GM04503 (cell line): Measurements from ENCODE around the gene IMMP2L.

Experiments used
- DNase-seq: peaks from one replicate; pipeline ENCODE4 v3.0.0-alpha.2; 2012; ENCODE audit warnings: low read depth

The IMMP2L gene

DNA sequence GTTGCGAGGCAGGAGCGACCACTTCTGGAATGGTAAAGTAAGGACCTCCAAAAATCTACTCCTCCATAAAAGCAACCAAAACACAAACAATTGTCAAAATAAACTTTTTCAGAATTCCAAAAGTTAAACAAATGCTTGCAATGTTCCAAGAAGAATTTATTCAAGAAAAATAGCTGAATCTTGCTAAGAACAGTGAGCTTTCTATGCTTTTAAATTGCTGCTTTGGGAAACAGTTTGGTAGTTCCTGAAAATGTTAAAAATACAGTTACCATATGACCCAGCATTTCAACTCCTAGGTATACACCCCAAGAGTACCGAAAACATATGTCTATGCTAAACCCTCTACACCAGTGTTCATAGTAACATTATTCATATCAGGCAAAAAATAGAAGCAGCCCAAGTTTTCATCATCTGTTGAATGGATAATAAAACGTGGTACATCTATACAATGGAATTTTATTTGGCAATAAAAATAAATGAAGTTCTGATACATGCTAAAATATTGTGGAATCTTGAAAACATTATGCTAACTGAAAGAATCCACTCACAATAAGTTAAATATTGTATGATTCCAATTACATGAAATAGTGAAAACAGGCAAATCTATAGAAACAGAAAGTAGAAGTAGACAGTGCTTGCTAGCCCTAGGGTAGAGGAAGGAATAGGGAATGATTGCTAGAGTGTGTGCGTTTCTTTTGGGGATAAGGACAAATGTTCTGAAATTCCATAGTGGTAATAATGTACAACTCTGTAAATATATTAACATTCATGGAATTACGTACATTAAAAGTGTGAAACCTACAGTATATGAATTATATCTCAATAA, 414.4 kb downstream of the IMMP2L start:
- no peak for DNase-seq

- DNase-seq, result no peak
These were observed 416.2 kb downstream of the IMMP2L start for GRCh38 chr7:111146136-111146535.

GRCh38 chr7:111145472-111145871, 416.8 kb downstream of the IMMP2L start:
- no peak for DNase-seq

- no peak for DNase-seq
These were observed 422.0 kb downstream of the IMMP2L start for GRCh38 chr7:111140091-111140865.

GRCh38 chr7:111138586-111138985, 423.7 kb downstream of the IMMP2L start:
- no peak for DNase-seq

- DNase-seq, result peak; percentile 24
These were observed 424.1 kb downstream of the IMMP2L start for GRCh38 chr7:111138193-111138569.

- no peak for DNase-seq
These were observed 424.7 kb downstream of the IMMP2L start for GRCh38 chr7:111137296-111138192.

DNA sequence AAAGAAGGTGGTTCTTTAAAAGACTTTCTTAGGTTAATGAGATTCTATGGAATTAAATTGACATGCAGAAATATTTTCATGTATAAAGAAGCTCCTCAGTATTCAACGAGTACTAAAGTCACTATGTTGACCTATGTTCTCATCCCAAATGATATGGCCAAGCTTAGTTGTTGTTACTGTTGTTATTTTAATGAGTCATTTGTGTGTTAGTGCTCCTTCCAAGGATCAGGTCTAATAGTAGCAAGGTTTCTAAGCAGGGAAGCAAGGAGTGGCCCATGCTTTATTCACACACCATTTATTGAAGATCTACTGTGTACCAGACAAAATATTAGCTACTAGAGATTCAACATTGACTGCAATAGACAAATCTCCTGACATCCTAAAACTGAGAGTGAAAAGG, 429.5 kb downstream of the IMMP2L start:
- DNase-seq, result no peak

- DNase-seq, result no peak
These were observed 432.9 kb downstream of the IMMP2L start for GRCh38 chr7:111129435-111129834.

GRCh38 chr7:111126987-111127386, 435.3 kb downstream of the IMMP2L start:
- DNase-seq, result no peak

DNA sequence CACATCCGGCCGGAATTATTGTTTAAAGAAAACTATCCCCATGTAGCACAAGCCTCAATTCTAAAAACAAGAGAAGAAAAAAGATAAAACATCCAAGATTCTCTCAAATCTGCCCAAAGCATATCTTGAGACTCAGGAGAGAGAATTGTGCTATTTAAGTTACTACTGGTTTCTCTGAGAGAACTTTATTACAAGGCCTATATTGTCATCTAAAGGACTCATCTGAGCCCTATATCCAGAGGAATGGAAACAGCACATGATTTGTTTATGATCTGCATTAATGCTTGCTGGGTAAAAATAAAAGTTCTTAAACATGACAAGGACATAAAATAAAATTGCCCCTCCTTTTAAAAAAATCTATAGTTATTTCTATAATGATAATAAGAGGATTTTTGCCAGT, 446.3 kb downstream of the IMMP2L start:
- DNase-seq, result no peak

- DNase-seq, result no peak
These were observed 448.9 kb downstream of the IMMP2L start for GRCh38 chr7:111113263-111114017.

DNA sequence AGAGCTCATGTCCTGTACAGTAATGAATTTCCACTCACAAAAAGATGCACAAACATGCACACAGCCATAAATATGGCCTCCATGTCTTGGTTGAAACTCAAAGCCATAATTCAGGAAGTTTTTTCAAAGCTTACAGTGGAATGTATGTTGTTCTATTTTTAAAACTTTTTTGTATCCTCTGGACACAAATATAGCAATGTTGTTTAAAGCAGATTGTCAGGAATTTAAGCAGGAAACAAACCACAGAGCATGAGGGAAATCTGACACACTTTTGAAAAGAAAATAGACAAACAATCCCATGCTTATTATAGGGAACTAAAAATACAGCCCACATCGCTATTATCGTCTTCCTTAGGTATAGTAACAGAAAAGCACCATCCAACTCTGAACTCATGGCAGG, 449.9 kb downstream of the IMMP2L start:
- no peak for DNase-seq

DNA sequence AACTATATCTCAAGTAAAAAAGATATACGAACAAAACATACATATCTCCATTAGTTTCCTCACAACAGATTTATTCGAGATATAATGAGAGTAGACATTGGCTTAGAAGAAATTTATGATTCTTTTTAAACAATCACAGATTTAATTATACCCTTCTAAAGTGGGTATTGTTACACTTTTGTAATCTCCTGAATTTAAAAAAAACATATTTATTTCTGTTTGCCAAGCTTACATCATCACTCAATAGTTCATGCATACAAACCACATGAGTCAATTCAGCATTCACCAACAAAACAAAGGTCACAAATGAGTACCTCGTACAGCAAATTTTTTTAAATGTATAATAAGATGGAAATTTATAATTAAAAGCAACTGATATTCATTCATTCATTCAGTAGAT, 453.8 kb downstream of the IMMP2L start:
- no peak for DNase-seq

DNA sequence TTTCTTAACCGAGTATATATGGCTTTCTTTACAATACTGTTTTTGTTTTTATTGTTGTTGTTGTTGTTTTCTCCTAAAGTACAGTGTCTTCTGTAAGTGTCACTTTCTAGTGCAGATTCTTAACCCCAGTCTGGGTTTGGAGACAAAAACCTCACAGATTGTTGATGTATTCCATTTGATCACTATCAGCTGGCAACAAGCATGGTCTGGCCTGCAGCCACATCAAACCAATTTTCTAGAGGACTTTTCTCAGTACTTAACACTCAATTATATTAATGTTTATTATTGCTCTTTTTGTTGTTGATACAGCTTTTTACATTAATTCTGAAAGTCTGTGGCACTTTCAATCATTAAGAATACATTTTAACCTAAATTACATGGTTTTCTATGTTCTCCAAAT, 454.3 kb downstream of the IMMP2L start:
- DNase-seq, result no peak

- no peak for DNase-seq
These were observed 454.7 kb downstream of the IMMP2L start for GRCh38 chr7:111107579-111107978.

DNA sequence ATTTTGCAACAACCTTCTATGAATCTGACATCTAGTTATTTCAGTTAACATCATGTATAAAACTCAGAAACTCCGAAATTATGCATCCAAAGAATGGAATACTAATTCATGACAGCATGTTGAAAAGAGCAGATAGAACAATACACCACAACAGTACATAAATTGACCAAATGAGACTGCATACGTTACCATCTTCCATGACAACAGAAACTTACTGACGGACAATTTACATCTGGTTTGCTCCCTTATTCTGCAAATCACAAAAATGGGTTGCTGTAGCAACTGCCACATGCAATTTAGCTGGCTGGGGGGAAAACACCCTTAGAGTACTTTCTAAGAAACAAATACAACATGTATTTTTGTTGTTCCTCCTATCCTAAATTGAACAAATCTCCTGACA, 457.0 kb downstream of the IMMP2L start:
- no peak for DNase-seq

GRCh38 chr7:111104710-111105109, 457.6 kb downstream of the IMMP2L start:
- DNase-seq, result no peak

- DNase-seq, result no peak
These were observed 458.5 kb downstream of the IMMP2L start for GRCh38 chr7:111103678-111104274.

DNA sequence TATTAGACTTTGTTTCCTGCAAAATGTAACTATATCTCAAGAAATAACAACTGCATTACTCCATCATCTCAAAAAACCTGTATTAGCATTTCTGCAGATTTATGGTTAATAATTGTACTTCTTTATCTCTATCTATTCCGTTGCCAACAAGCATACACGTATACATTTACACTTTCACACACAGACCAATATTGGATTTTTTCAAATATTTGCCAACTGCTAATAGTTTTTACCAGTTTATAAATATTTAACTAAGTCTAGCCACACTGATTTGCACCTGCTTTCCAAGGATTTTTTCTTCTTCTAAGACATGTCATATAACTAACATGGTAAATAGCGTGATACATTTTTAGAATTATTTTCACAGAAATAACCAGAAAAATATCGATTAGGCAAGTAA, 459.2 kb downstream of the IMMP2L start:
- DNase-seq, result no peak
